SU-DHL-6 (cell line): ENCODE measurements around the gene ATP13A3.

Experiments used
- CTCF ChIP-seq: fragments of 200-600 bp; sonication (generic); IDR thresholded peaks from one replicate; pipeline ENCODE4 v1.5.1; 2017; ENCODE audit warnings: antibody characterized with exemption, mild to moderate bottlenecking, low read length, moderate library complexity; ENCODE audit not compliant: insufficient read depth, poor library complexity, severe bottlenecking
- EZH2phosphoT487 ChIP-seq: fragments of 200-600 bp; sonication (generic), shearing (Covaris generic); conservative IDR thresholded peaks from 2 replicates; pipeline ENCODE4 v1.6.1; 2018; ENCODE audit warnings: mild to moderate bottlenecking, antibody characterized with exemption, low read length, moderate library complexity, mixed read lengths

GRCh38 chr3:194504861-194505260, 18.1 kb upstream of the ATP13A3 start:
- TF ChIP-seq CTCF (no peak), EZH2phosphoT487 (no peak)
